GM18858 (cell line): ENCODE data around the gene ICOSLG.
A peak's percentile ranks its signal among the peaks of the same experiment; 100 is the strongest.
"Not testable (repeated sequence)": the region's sequence is repeated elsewhere in the genome, so short reads cannot be mapped to it uniquely, and the experiment has no call there.

Experiments used
- ATAC-seq: cut with Tn5 transposase; IDR thresholded peaks from one replicate; pipeline ENCODE4 v1.9.1; 2021; ENCODE audit not compliant: unreplicated experiment

The ICOSLG gene

DNA sequence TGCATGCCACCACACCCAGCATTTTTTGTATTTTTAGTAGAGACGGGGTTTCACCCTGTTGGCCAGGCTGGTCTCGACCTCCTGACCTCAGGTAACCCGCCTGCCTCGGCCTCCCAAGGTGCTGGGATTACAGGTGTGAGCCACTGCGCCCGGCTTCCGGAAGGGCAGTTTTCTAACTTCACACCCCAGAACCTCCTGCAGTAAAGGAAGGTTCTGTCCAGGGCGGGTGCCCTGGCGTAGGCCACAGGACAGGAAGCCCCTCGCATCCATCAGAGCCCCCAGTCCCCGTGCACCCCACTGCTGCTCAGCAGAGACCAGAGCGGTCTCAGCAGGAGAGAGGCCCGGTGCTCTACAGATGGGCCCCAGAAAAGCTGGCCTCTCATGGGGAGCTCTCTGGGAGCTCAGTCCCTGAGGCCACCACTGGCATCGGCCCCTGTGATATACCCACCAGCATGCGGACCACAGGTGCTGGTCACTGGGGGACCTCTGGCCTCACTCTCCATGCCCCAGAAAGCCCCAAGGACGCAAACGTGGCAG lies 25.1 kb upstream of the ICOSLG start:
- no peak for ATAC-seq

- ATAC-seq = no peak
Measured at GRCh38 chr21:44263768-44264167, 23.0 kb upstream of the ICOSLG start.

DNA sequence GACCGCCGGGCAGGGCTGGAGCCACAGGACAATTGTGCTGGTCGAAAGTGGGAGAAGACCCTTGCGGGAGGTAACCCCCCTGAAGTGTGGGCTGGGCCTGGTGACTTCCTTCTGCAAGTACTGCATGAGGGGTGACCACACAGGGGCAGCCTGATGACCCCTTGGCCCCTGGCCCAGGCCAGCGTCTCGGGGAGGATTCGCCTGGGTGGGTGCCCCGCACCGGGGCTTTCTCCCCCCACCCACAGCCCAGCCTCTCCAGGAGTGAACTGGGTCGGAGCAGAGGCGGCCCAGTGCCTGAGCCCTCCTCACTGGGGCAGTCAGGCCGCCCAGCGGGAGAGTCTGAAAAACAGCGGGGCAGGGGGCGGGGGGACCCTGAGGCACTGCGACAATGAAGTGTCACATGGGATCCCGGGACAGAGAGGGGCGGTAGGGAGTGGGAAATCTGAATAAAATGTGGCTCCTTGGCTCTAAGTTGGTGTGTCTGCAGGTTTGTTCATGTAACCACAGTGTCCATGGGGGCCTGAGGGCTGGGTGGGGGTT lies 22.5 kb upstream of the ICOSLG start:
- no peak for ATAC-seq

GRCh38 chr21:44262338-44263056 lies 21.8 kb upstream of the ICOSLG start:
- no peak for ATAC-seq

DNA sequence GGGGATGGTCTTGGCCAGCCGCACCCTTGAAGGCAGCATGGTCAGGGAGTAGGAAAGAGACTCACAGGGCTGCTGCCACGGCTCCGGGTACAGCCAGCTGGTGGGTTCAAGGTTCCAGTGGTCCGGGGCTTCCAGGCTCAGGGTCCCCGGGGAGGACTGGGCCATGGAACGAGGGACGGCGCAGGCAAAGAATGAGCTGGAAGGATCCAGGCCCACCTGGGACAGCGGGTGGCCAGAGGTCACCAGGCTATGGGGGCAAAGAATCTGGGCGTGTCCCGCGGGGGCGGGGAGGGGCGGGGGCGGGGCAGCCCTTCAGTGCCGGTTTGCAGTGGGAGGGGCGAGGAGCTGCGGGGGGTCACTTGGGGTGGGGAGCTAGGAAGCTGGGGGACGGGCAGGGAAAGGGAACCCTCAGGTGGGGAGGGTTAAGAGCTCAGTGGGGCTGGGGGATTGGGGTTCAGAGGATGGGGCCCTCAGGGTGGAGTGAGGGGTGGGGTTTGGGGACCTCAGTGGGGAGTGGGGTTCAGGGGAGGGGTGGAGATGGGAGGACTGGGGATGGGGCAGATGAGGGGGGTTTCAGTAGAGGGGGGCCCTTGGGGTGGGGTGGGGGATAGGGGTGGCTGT lies 21.0 kb upstream of the ICOSLG start, which contains the start of gene DNMT3L:
Gene DNMT3L, minus strand, starts transcription at position 223 of the 621 bp plus-strand sequence. CDS start 638 bp downstream, outside the sequence.
- ATAC-seq = no peak

DNA sequence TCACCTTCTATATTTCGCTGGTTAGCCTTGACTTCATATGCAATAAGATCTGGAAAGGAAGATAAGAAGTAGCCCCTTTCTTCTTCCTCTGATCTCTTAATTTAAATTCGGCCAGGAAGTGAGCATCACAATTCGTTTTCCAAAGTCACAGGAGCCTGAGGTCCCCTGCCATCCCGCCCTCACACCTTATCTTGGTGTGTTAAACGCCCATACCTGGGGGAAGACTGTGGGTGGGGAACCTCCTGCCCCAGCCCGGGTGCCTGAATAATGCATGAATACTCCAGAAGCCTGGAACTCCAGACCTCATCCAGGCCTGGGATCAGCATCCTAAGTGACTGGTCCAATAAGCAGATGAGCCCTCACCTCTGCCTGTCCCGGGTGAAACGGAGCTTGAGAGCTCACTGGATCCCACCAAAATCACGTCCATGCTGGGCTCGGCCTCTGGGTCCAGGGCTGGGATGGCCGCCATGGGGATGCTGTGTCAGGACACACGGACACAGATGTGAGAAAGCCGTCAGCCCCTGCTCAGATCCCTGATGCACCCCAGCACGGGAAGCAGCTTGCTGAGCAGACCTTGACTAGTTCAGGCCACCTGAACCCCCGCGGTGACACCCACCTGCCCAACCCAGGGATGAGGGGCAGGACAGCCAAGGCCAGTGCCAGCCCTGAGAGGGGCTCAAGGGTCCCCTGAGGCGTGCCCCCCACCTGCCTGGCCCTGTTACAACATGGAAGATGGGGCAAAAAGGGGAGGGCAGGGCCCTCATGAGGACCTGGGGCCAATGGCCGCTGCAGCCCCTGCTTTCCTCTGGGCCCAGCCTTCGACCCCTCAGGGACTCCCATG lies 20.3 kb upstream of the ICOSLG start:
- no peak for ATAC-seq

GRCh38 chr21:44260066-44260465 lies 19.3 kb upstream of the ICOSLG start:
- no peak for ATAC-seq

DNA sequence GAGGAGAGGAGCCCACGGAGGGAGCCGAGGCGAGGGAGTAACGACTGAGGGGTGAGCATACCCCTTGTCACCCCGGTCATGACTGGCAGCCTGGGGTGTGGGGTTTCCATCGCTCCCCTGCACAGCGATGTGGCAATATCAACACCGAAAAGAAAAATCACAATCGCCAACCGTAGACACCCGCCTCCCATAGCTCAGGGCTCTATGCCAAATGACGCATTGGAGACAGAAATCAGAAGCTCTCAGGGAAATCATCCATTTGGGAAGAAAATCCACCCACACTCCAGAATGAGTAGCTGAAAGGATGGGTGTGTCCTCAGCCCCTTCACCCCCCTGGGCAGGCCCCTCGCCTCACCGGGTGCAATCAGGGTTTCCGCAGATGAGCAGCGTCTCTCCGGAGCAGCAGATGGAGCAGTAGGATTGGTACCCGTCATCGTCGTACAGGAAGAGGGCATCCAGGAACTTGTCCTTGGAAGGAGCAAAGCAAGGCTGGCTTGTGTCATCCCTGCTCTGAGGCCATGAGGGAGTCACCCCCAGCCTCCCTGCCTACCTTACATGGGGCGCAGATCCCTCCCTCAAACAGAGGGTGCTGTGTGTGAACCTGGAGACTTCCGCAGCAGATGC lies 18.5 kb upstream of the ICOSLG start:
- ATAC-seq = no peak

DNA sequence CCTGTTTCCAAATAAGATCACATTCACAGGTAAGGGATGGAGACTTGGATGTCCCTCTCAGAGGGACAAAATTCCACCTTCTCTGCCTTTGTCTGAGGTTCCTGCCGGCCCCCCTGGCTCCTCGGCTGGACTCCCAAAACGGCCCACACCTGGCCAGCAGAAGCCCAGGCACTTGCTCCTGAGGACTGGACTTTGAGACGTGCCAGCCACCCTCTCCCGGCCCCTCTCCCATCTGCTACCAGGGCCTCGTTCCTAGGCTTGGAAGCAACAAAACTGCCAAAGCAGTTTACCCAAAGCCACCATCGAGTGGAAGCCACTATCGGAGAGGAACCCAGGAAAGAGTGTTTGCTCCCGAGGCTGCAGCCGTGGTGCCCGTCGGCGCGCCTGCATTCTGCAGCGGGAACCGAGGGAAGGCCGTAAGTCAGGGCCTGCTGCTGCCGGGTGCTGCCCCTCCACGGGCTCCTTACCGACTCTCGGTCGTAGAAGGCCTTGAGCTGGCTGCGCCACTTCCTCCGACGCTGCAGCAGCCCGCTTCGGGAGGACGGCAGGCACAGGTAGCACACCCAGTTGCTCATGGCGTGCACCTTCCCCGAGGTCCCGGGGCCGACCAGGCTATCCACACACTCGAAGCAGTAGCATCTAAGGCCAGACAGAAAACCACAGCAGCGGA lies 17.4 kb upstream of the ICOSLG start:
- no peak for ATAC-seq

- no peak for ATAC-seq
Measured at GRCh38 chr21:44255511-44255981, 14.8 kb upstream of the ICOSLG start.

GRCh38 chr21:44253832-44254710 lies 13.3 kb upstream of the ICOSLG start:
- no peak for ATAC-seq

DNA sequence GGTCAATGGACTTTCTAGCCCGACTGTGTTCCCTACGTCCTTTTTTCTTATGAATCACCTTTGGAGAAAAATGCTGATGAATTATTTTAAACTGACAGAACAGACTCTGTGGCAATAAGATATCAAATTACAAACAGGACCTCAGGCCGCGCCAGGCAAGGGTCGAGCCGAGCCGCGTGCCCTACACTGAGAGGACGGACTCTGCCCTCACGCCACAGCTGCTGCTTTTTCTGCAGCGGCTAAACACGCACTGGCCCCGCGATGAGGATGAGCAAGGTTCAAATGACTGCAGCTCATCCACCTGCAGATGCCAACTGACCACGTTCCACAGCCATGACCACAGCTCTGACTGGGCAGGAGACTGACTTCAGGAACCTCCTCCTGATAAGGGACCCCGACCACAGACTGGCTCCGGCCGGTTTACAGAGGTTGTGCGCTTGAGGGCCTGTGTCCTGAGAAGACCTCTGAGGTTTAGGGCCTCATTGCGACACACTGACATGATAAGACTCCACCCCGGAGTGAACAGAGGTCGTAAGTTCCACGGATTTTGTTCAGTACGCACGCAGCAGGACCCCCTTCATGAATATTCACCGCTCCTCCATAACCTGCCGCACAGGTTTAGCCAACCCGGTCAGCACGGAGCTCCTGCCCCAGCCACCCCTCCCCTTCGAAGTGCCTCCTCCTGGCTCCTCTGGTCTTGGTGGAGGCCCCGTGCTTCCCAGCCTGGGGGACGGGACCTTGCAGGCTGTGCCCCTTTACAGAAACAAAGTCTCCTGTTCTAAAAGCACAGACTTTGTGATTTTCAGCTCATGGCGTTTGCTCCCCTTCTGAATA lies 8.7 kb upstream of the ICOSLG start:
- ATAC-seq = not testable (repeated sequence)

- not testable (repeated sequence) for ATAC-seq
Measured at GRCh38 chr21:44247904-44248303, 7.2 kb upstream of the ICOSLG start.

GRCh38 chr21:44243980-44244379 lies 3.2 kb upstream of the ICOSLG start:
- peak; percentile 47 for ATAC-seq

GRCh38 chr21:44241281-44241680 lies 538 bp upstream of the ICOSLG start:
- peak; percentile 12 for ATAC-seq

GRCh38 chr21:44240353-44240752 lies 390 bp downstream of the ICOSLG start:
- not testable (repeated sequence) for ATAC-seq

- ATAC-seq = not testable (repeated sequence)
Measured at GRCh38 chr21:44229561-44229960, 11.2 kb downstream of the ICOSLG start.

DNA sequence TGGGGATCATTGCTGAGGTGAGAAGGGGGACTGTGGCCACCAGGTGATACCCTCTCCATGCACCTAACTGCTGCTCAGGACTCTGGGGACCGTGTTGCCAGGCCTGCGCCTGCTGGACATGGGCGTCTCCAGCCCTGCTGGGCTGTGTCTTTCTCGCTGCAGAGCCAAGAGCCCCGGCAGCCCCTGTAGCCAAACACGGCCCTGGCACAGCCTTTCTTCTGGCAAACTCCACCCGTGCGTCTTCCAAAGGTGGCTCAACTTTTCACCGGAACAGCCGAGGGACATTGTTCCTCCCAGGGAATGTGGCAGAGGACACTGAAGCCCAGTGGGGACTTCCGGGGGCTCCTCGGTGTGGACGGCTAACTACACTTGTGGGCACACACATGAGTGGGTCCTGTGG lies 12.6 kb downstream of the ICOSLG start:
- ATAC-seq = not testable (repeated sequence)
